Neural progenitor cell (in vitro differentiated cells): ENCODE measurements around the gene ADORA1. TPM values are rescaled to one million over a fixed set of nuclear protein-coding genes. Genes with fewer than 3 reads are reported as not detected.

Experiments
- DNase-seq: peaks from one replicate; pipeline ENCODE4 v3.0.0-alpha.2; 2016; ENCODE audit warnings: low spot score
- H2AFZ ChIP-seq: fragments of 200-600 bp; sonication (generic); replicated peaks from 2 replicates; pipeline ENCODE4 v1.6.1; 2016; ENCODE audit warnings: antibody characterized with exemption
- H3F3A ChIP-seq: fragments of 200-600 bp; sonication (generic); 2 replicates; pipeline ENCODE4 v1.6.1; 2016; ENCODE audit warnings: antibody characterized with exemption, low read depth
- H3K27ac ChIP-seq: fragments of 200-600 bp; sonication (generic); 2 replicates; pipeline ENCODE4 v1.5.1; 2016; ENCODE audit warnings: mild to moderate bottlenecking
- H3K27me3 ChIP-seq: fragments of 200-600 bp; sonication (generic); 2 replicates; pipeline ENCODE4 v1.6.1; 2016; ENCODE audit warnings: mild to moderate bottlenecking, moderate library complexity
- H3K36me3 ChIP-seq: fragments of 200-600 bp; sonication (generic); 2 replicates; pipeline ENCODE4 v1.5.1; 2016
- H3K4me1 ChIP-seq: fragments of 200-600 bp; sonication (generic); 2 replicates; pipeline ENCODE4 v1.6.1; 2016; ENCODE audit warnings: mixed run types
- H3K4me2 ChIP-seq: fragments of 200-600 bp; sonication (generic); 2 replicates; pipeline ENCODE4 v1.6.1; 2016
- H3K4me3 ChIP-seq: fragments of 200-600 bp; sonication (generic); 2 replicates; pipeline ENCODE4 v1.5.1; 2016
- H3K79me2 ChIP-seq: fragments of 200-600 bp; sonication (generic); 2 replicates; pipeline ENCODE4 v1.6.1; 2016; ENCODE audit warnings: low read depth
- H3K9ac ChIP-seq: fragments of 200-600 bp; sonication (generic); 2 replicates; pipeline ENCODE4 v1.6.1; 2016
- H3K9me3 ChIP-seq: fragments of 200-600 bp; sonication (generic); 2 replicates; pipeline ENCODE4 v1.5.1; 2016; ENCODE audit warnings: low read depth
- H4K20me1 ChIP-seq: fragments of 200-600 bp; sonication (generic); 2 replicates; pipeline ENCODE4 v1.6.1; 2016; ENCODE audit warnings: low read depth
- H3K27ac Mint-ChIP-seq: 3 replicates; pipeline ENCODE4 v1.8.0; 2021; ENCODE audit warnings: mixed read lengths
- H3K27me3 Mint-ChIP-seq: 2 replicates; pipeline ENCODE4 v1.8.0; 2022; ENCODE audit warnings: low read depth, mild to moderate bottlenecking, inconsistent platforms, moderate library complexity, mixed read lengths; ENCODE audit not compliant: insufficient read depth
- H3K36me3 Mint-ChIP-seq: 3 replicates; pipeline ENCODE4 v1.8.0; 2021; ENCODE audit warnings: mixed read lengths
- H3K4me1 Mint-ChIP-seq: 3 replicates; pipeline ENCODE4 v1.8.0; 2021; ENCODE audit warnings: mixed read lengths
- H3K4me3 Mint-ChIP-seq: 3 replicates; pipeline ENCODE4 v1.8.0; 2021; ENCODE audit warnings: mild to moderate bottlenecking, moderate library complexity, mixed read lengths
- H3K9me3 Mint-ChIP-seq: 3 replicates; pipeline ENCODE4 v1.8.0; 2020; ENCODE audit warnings: mixed read lengths
- CTCF ChIP-seq: fragments of 200-600 bp; sonication (generic); IDR thresholded peaks from 2 replicates; pipeline ENCODE4 v1.5.1; 2017; ENCODE audit warnings: antibody characterized with exemption, mild to moderate bottlenecking
- EZH2 ChIP-seq: fragments of 200-600 bp; sonication (generic); IDR thresholded peaks from 2 replicates; pipeline ENCODE4 v1.6.1; 2017; ENCODE audit warnings: antibody characterized with exemption, mild to moderate bottlenecking, moderate library complexity
- EZH2phosphoT487 ChIP-seq: fragments of 200-600 bp; sonication (generic); IDR thresholded peaks from 2 replicates; pipeline ENCODE4 v1.6.1; 2017; ENCODE audit warnings: antibody characterized with exemption
- total RNA-seq: library from RNA; depleted of rRNA; stranded (reverse); fragments of >200 nt; gene quantifications from 2 replicates; pipeline ENCODE4 v1.2.3, GENCODE V29; 2015; ENCODE audit warnings: low replicate concordance

The ADORA1 gene
- total RNA-seq, 1 donor from 2014 or later = 1.1 TPM

- no peaks in the 10 kb centered on the region for H4K20me1 ChIP-seq
- no peak overlapping the region for H3K27ac ChIP-seq
- H3K9me3 ChIP-seq = peaks cover 16% of the 10 kb centered on the region
Observed at GRCh38 chr1:203098914-203099520, 28.5 kb upstream of the ADORA1 start.

GRCh38 chr1:203099805-203100515 is 27.6 kb upstream of the ADORA1 start:
- H3K27ac ChIP-seq = no peak overlapping the region
- H3K4me3 ChIP-seq = no peak overlapping the region
- Mint-ChIP-seq H3K36me3 (no peaks in the 10 kb centered on the region), H3K27me3 (peaks cover 4% of the 10 kb centered on the region), H3K9me3 (peaks cover 19% of the 10 kb centered on the region), H3K4me1 (peaks cover 3% of the 10 kb centered on the region), H3K4me3 (no peak overlapping the region), H3K27ac (no peak overlapping the region)
- peaks cover 9% of the 10 kb centered on the region for H3K9me3 ChIP-seq
- H3K79me2 ChIP-seq = no peaks in the 10 kb centered on the region
- DNase-seq = no peak
- no peaks in the 10 kb centered on the region for H3K36me3 ChIP-seq
- H2AFZ ChIP-seq = no peak overlapping the region
- no peak overlapping the region for H3K4me2 ChIP-seq
- no peaks in the 10 kb centered on the region for H3K4me1 ChIP-seq
- H3K27me3 ChIP-seq = no peaks in the 10 kb centered on the region
- TF ChIP-seq EZH2 = no peak
- no peak for TF ChIP-seq EZH2phosphoT487
- TF ChIP-seq CTCF = no peak
- H3F3A ChIP-seq = peaks cover 5% of the 10 kb centered on the region
- H4K20me1 ChIP-seq = no peaks in the 10 kb centered on the region
- no peak overlapping the region for H3K9ac ChIP-seq

More at GRCh38 chr1:203098914-203099520, 28.5 kb upstream of the ADORA1 start:
- Histone ChIP-seq H3K4me3 (no peak overlapping the region), H3K4me1 (no peaks in the 10 kb centered on the region), H3K4me2 (no peak overlapping the region), H3K36me3 (no peaks in the 10 kb centered on the region), H3F3A (peaks cover 5% of the 10 kb centered on the region), H3K27me3 (no peaks in the 10 kb centered on the region), H2AFZ (no peak overlapping the region), H3K79me2 (no peaks in the 10 kb centered on the region), H3K9ac (no peak overlapping the region)
- H3K36me3 Mint-ChIP-seq = no peaks in the 10 kb centered on the region
- no peak for DNase-seq
- H3K27ac Mint-ChIP-seq = no peak overlapping the region
- no peak overlapping the region for H3K4me3 Mint-ChIP-seq
- peaks cover 4% of the 10 kb centered on the region for H3K27me3 Mint-ChIP-seq
- H3K4me1 Mint-ChIP-seq = peaks cover 3% of the 10 kb centered on the region
- TF ChIP-seq EZH2phosphoT487 = no peak
- TF ChIP-seq EZH2 = no peak
- no peak for TF ChIP-seq CTCF
- H3K9me3 Mint-ChIP-seq = peaks cover 27% of the 10 kb centered on the region

GRCh38 chr1:203100516-203100869 is 27.0 kb upstream of the ADORA1 start:
- H3K9me3 ChIP-seq = peaks cover 3% of the 10 kb centered on the region
- Mint-ChIP-seq H3K36me3 (no peaks in the 10 kb centered on the region), H3K9me3 (peaks cover 15% of the 10 kb centered on the region), H3K4me1 (peaks cover 3% of the 10 kb centered on the region), H3K27me3 (peaks cover 4% of the 10 kb centered on the region), H3K4me3 (no peak overlapping the region), H3K27ac (no peak overlapping the region)
- H3K4me2 ChIP-seq = no peak overlapping the region
- no peaks in the 10 kb centered on the region for H3K36me3 ChIP-seq
- no peaks in the 10 kb centered on the region for H3K27me3 ChIP-seq
- no peaks in the 10 kb centered on the region for H3K4me1 ChIP-seq
- no peak overlapping the region for H3K9ac ChIP-seq
- no peak overlapping the region for H3K4me3 ChIP-seq
- H4K20me1 ChIP-seq = no peaks in the 10 kb centered on the region
- no peak overlapping the region for H3K27ac ChIP-seq
- H3F3A ChIP-seq = no peaks in the 10 kb centered on the region
- H3K79me2 ChIP-seq = no peaks in the 10 kb centered on the region
- TF ChIP-seq EZH2 (no peak), EZH2phosphoT487 (no peak), CTCF (no peak)
- no peak for DNase-seq
- no peak overlapping the region for H2AFZ ChIP-seq
